GM12878 (cell line): ENCODE results near the gene CFAP61.
"Not testable (repeated sequence)": the region's sequence is repeated elsewhere in the genome, so short reads cannot be mapped to it uniquely, and the experiment has no call there.

ENCODE experiments used
- HCFC1 ChIP-seq: fragments of 150-350 bp; IDR thresholded peaks from 2 replicates; pipeline ENCODE4 v1.6.1; 2014; ENCODE audit warnings: low read length
- TF ChIP-seq, protein P1 (sequence below), 3 experiments: IDR thresholded peaks in 2 of 3; conservative IDR thresholded peaks in 1 of 3; 2 replicates each; pipeline ENCODE4 v1.5.1; 2011; ENCODE audit warnings: low read depth in 3 of 3, low read length in 3 of 3, mild to moderate bottlenecking in 3 of 3, control low read depth in 2 of 3, moderate library complexity in 2 of 3, inconsistent platforms in 1 of 3, mixed read lengths in 1 of 3; ENCODE audit not compliant: control insufficient read depth in 2 of 3, insufficient read depth in 1 of 3; ENCODE audit errors: extremely low read depth in 1 of 3

DNA sequence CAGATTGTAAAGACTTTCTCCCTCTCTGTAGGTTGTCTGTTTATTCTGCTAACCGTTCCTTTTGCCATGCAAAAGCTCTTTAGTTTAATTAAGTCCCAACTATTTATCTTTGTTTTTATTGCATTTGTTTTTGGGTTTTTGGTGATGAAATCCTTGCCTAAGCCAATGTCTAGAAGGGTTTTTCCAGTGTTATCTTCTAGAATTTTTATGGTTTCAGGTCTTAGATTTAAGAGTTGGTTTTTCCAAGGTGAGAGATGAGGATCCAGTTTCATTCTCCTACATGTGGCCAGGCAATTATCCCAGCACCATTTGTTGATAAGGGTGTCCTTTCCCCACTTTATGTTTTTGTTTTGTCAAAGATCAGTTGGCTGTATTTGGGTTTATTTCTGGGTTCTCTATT, 70.9 kb downstream of the CFAP61 start:
- TF ChIP-seq, protein P1, sequence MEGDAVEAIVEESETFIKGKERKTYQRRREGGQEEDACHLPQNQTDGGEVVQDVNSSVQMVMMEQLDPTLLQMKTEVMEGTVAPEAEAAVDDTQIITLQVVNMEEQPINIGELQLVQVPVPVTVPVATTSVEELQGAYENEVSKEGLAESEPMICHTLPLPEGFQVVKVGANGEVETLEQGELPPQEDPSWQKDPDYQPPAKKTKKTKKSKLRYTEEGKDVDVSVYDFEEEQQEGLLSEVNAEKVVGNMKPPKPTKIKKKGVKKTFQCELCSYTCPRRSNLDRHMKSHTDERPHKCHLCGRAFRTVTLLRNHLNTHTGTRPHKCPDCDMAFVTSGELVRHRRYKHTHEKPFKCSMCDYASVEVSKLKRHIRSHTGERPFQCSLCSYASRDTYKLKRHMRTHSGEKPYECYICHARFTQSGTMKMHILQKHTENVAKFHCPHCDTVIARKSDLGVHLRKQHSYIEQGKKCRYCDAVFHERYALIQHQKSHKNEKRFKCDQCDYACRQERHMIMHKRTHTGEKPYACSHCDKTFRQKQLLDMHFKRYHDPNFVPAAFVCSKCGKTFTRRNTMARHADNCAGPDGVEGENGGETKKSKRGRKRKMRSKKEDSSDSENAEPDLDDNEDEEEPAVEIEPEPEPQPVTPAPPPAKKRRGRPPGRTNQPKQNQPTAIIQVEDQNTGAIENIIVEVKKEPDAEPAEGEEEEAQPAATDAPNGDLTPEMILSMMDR (IDR thresholded peaks at IDR 0.05 in 2 of 3, conservative IDR thresholded peaks at IDR 0.05 in 1 of 3; ENCODE audit: control insufficient read depth in 2 of 3, extremely low read depth in 1 of 3, insufficient read depth in 1 of 3, low read depth in 3 of 3, low read length in 3 of 3), result not testable (repeated sequence)
- not testable (repeated sequence) for TF ChIP-seq HCFC1
